ENCODE measurements around the gene ROBO2.

ROBO2 gene

DNA sequence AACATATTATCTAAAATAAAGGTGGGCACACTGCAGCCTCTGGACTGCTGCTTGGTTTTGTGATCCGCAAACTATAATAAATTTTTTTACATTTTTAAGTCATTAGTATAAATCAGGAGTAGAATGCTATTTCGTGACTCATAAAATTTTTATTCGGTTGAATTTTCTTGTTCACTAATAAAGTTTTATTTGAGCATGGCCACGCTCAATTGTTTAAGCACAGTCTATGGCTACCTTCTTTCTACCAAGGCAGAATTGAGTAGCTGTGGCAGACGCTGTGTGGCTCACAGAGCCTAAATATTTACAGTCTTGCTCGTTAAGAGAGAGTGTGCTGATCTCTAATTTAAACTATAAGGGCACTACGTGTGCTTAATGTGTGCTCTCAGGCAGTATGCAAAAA lies 28.9 kb downstream of the ROBO2 start:
- H2BK5ac ChIP-seq (ENCODE audit: low read depth, low read length, poor library complexity), result no peak overlapping the region
- H4K8ac ChIP-seq (ENCODE audit: low read depth, low read length), result no peak overlapping the region
- H3K9me3 ChIP-seq (ENCODE audit: insufficient read depth, low read depth, low read length), result no peaks in the 10 kb centered on the region
- H3K14ac ChIP-seq (ENCODE audit: low read length), result no peak overlapping the region
- H3K79me2 ChIP-seq (ENCODE audit: control insufficient read depth, insufficient read depth, low read length, poor library complexity), result no peaks in the 10 kb centered on the region
- H3K4me2 ChIP-seq (ENCODE audit: low read length), result no peak overlapping the region
- no peak overlapping the region for H3K9ac ChIP-seq (ENCODE audit: low read length)
- DNase-seq, result no peak
- no peak overlapping the region for H3K18ac ChIP-seq (ENCODE audit: low read length)
- H2BK120ac ChIP-seq (ENCODE audit: insufficient read depth, low read length, poor library complexity), result no peak overlapping the region
- no peak overlapping the region for H2AFZ ChIP-seq (ENCODE audit: insufficient read depth, low read length, poor library complexity)
- H3K4me1 ChIP-seq (ENCODE audit: control insufficient read depth in 1 of 2, insufficient read depth in 2 of 2, low read length in 2 of 2), result no peaks in the 10 kb centered on the region
- H3K27me3 ChIP-seq (ENCODE audit: insufficient read depth, low read length), result no peaks in the 10 kb centered on the region
- H3K4ac ChIP-seq (ENCODE audit: low read depth, low read length), result no peak overlapping the region
- WGBS (ENCODE audit: extremely low coverage, insufficient coverage, insufficient read length), result no CpG with 5 or more reads among the region's 7 CpGs
- H4K91ac ChIP-seq (ENCODE audit: low read depth, low read length), result no peak overlapping the region
- no peak overlapping the region for H2BK12ac ChIP-seq (ENCODE audit: low read length)
- H3K4me3 ChIP-seq (ENCODE audit: low read depth, low read length), result no peak overlapping the region
- no peaks in the 10 kb centered on the region for H3K36me3 ChIP-seq (ENCODE audit: control insufficient read depth in 1 of 2, insufficient read depth in 2 of 2, low read length in 2 of 2)
- no peak overlapping the region for H2AK5ac ChIP-seq (ENCODE audit: low read length)
- no peak overlapping the region for H4K12ac ChIP-seq (ENCODE audit: low read depth, low read length)
- H3K23ac ChIP-seq (ENCODE audit: low read length), result no peak overlapping the region
- no peaks in the 10 kb centered on the region for H3K79me1 ChIP-seq (ENCODE audit: low read length)
- no peak overlapping the region for H3K27ac ChIP-seq (ENCODE audit: low read depth, low read length)

DNA sequence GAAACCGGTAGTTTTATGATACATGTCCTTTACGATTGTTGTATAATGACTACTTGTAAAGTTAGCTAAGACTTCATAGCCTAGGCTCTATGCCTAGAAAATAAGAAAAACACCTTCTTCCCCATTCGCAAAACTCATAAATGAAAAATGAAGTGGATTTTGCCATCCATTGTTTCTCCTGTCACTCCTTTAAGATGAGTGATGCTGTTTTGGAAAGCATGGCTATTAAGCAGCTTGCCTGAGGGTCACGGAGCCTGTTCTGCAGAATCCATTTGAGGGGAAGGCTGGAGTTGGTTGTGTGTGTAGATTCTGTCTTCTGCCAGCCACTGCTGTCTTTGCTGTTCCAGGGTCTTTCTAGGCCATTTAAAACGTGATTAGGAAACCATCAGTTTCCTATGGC lies 31.5 kb downstream of the ROBO2 start:
- no peaks in the 10 kb centered on the region for H3K9me3 ChIP-seq (ENCODE audit: insufficient read depth, low read depth, low read length)
- H2AFZ ChIP-seq (ENCODE audit: insufficient read depth, low read length, poor library complexity), result no peak overlapping the region
- DNase-seq, result no peak
- no peak overlapping the region for H3K18ac ChIP-seq (ENCODE audit: low read length)
- no peak overlapping the region for H4K12ac ChIP-seq (ENCODE audit: low read depth, low read length)
- no peak overlapping the region for H3K4ac ChIP-seq (ENCODE audit: low read depth, low read length)
- H3K23ac ChIP-seq (ENCODE audit: low read length), result no peak overlapping the region
- no peak overlapping the region for H3K9ac ChIP-seq (ENCODE audit: low read length)
- no peak overlapping the region for H3K27ac ChIP-seq (ENCODE audit: low read depth, low read length)
- H3K79me2 ChIP-seq (ENCODE audit: control insufficient read depth, insufficient read depth, low read length, poor library complexity), result no peaks in the 10 kb centered on the region
- H3K4me2 ChIP-seq (ENCODE audit: low read length), result no peak overlapping the region
- H3K79me1 ChIP-seq (ENCODE audit: low read length), result no peaks in the 10 kb centered on the region
- WGBS (ENCODE audit: extremely low coverage, insufficient coverage, insufficient read length), result no CpG with 5 or more reads among the region's 5 CpGs
- H3K4me3 ChIP-seq (ENCODE audit: low read depth, low read length), result no peak overlapping the region
- H2BK120ac ChIP-seq (ENCODE audit: insufficient read depth, low read length, poor library complexity), result no peak overlapping the region
- no peak overlapping the region for H4K91ac ChIP-seq (ENCODE audit: low read depth, low read length)
- no peak overlapping the region for H3K14ac ChIP-seq (ENCODE audit: low read length)
- H3K4me1 ChIP-seq (ENCODE audit: control insufficient read depth in 1 of 2, insufficient read depth in 2 of 2, low read length in 2 of 2), result no peaks in the 10 kb centered on the region
- no peak overlapping the region for H4K8ac ChIP-seq (ENCODE audit: low read depth, low read length)
- no peak overlapping the region for H2BK5ac ChIP-seq (ENCODE audit: low read depth, low read length, poor library complexity)
- no peak overlapping the region for H2AK5ac ChIP-seq (ENCODE audit: low read length)
- no peak overlapping the region for H2BK12ac ChIP-seq (ENCODE audit: low read length)
- no peaks in the 10 kb centered on the region for H3K36me3 ChIP-seq (ENCODE audit: control insufficient read depth in 1 of 2, insufficient read depth in 2 of 2, low read length in 2 of 2)
- no peaks in the 10 kb centered on the region for H3K27me3 ChIP-seq (ENCODE audit: insufficient read depth, low read length)

DNA sequence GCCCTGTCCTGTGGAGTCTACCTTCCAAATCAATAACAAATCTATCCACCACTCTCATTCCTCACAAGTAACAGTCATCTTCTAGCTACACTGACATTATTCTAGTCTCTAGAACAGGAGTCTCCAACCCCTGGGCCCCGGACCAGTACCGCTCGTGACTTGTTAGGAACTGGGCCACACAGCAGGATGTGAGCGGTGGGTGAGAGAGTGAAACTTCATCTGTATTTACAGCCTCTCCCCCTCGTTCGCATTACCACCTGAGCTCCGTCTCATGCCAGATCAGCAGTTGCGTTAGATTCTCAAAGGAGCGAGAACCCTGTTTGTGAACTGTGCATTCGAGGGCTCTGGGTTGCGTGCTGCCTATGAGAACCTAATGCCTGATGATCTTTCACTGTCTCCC lies 31.9 kb downstream of the ROBO2 start:
- Histone ChIP-seq H3K4me2 (ENCODE audit: low read length) (no peak overlapping the region), H2BK5ac (ENCODE audit: low read depth, low read length, poor library complexity) (no peak overlapping the region), H3K18ac (ENCODE audit: low read length) (no peak overlapping the region), H3K4me1 (ENCODE audit: control insufficient read depth in 1 of 2, insufficient read depth in 2 of 2, low read length in 2 of 2) (no peaks in the 10 kb centered on the region), H3K79me1 (ENCODE audit: low read length) (no peaks in the 10 kb centered on the region), H2BK120ac (ENCODE audit: insufficient read depth, low read length, poor library complexity) (no peak overlapping the region), H2BK12ac (ENCODE audit: low read length) (no peak overlapping the region), H2AK5ac (ENCODE audit: low read length) (no peak overlapping the region), H4K8ac (ENCODE audit: low read depth, low read length) (no peak overlapping the region), H3K27ac (ENCODE audit: low read depth, low read length) (no peak overlapping the region), H3K9ac (ENCODE audit: low read length) (no peak overlapping the region), H4K91ac (ENCODE audit: low read depth, low read length) (no peak overlapping the region), H4K12ac (ENCODE audit: low read depth, low read length) (no peak overlapping the region), H2AFZ (ENCODE audit: insufficient read depth, low read length, poor library complexity) (no peak overlapping the region), H3K4ac (ENCODE audit: low read depth, low read length) (no peak overlapping the region), H3K79me2 (ENCODE audit: control insufficient read depth, insufficient read depth, low read length, poor library complexity) (no peaks in the 10 kb centered on the region), H3K27me3 (ENCODE audit: insufficient read depth, low read length) (no peaks in the 10 kb centered on the region), H3K36me3 (ENCODE audit: control insufficient read depth in 1 of 2, insufficient read depth in 2 of 2, low read length in 2 of 2) (no peaks in the 10 kb centered on the region), H3K4me3 (ENCODE audit: low read depth, low read length) (no peak overlapping the region), H3K14ac (ENCODE audit: low read length) (no peak overlapping the region), H3K9me3 (ENCODE audit: insufficient read depth, low read depth, low read length) (no peaks in the 10 kb centered on the region), H3K23ac (ENCODE audit: low read length) (no peak overlapping the region)
- whole genome bisulfite sequencing (ENCODE audit: extremely low coverage, insufficient coverage, insufficient read length), result no CpG with 5 or more reads among the region's 11 CpGs
- DNase-seq, result no peak

DNA sequence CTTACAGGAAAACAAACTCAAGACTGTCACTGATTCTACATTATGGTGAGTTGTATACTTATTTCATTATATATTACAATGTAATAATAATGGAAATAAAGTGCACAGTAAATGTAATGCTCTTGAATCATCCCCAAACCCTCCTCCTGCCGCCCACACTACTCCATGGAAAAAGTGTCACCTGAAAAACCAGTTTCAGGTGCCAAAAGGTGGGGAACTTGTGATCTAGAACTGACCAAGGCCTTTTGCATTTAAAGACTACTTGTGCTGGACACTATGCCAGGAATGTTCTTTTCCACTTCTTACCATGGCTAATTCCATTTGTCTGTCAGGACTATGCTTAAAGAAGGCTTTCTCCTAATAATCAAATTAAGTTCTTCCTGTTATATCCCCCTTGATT lies 32.3 kb downstream of the ROBO2 start:
- no peak overlapping the region for H2BK5ac ChIP-seq (ENCODE audit: low read depth, low read length, poor library complexity)
- no peak overlapping the region for H3K4me2 ChIP-seq (ENCODE audit: low read length)
- no peaks in the 10 kb centered on the region for H3K79me2 ChIP-seq (ENCODE audit: control insufficient read depth, insufficient read depth, low read length, poor library complexity)
- no peaks in the 10 kb centered on the region for H3K9me3 ChIP-seq (ENCODE audit: insufficient read depth, low read depth, low read length)
- H3K36me3 ChIP-seq (ENCODE audit: control insufficient read depth in 1 of 2, insufficient read depth in 2 of 2, low read length in 2 of 2), result no peaks in the 10 kb centered on the region
- H3K14ac ChIP-seq (ENCODE audit: low read length), result no peak overlapping the region
- no peak overlapping the region for H3K27ac ChIP-seq (ENCODE audit: low read depth, low read length)
- H2AFZ ChIP-seq (ENCODE audit: insufficient read depth, low read length, poor library complexity), result no peak overlapping the region
- H2BK12ac ChIP-seq (ENCODE audit: low read length), result no peak overlapping the region
- no CpG with 5 or more reads among the region's 1 CpG for WGBS (ENCODE audit: extremely low coverage, insufficient coverage, insufficient read length)
- H3K27me3 ChIP-seq (ENCODE audit: insufficient read depth, low read length), result no peaks in the 10 kb centered on the region
- no peak overlapping the region for H3K23ac ChIP-seq (ENCODE audit: low read length)
- H3K18ac ChIP-seq (ENCODE audit: low read length), result no peak overlapping the region
- no peak for DNase-seq
- no peak overlapping the region for H4K12ac ChIP-seq (ENCODE audit: low read depth, low read length)
- no peak overlapping the region for H2BK120ac ChIP-seq (ENCODE audit: insufficient read depth, low read length, poor library complexity)
- no peaks in the 10 kb centered on the region for H3K4me1 ChIP-seq (ENCODE audit: control insufficient read depth in 1 of 2, insufficient read depth in 2 of 2, low read length in 2 of 2)
- no peak overlapping the region for H4K8ac ChIP-seq (ENCODE audit: low read depth, low read length)
- H3K9ac ChIP-seq (ENCODE audit: low read length), result no peak overlapping the region
- no peak overlapping the region for H3K4ac ChIP-seq (ENCODE audit: low read depth, low read length)
- no peaks in the 10 kb centered on the region for H3K79me1 ChIP-seq (ENCODE audit: low read length)
- no peak overlapping the region for H4K91ac ChIP-seq (ENCODE audit: low read depth, low read length)
- no peak overlapping the region for H3K4me3 ChIP-seq (ENCODE audit: low read depth, low read length)
- H2AK5ac ChIP-seq (ENCODE audit: low read length), result no peak overlapping the region

All from trophoblast cell (in vitro differentiated cells and primary cell).